Smooth muscle cell (in vitro differentiated cells): ENCODE data around the gene CHPF2. TPM values are rescaled to one million over a fixed set of nuclear protein-coding genes. Genes with fewer than 3 reads are reported as not detected.

ENCODE experiments used
- DNase-seq: peaks from one replicate; lab custom pipeline; 2025; ENCODE audit not compliant: unreplicated experiment; lab: John Stamatoyannopoulos, UW
- H2AFZ ChIP-seq: fragments of 200-600 bp; sonication (generic); 2 replicates; pipeline ENCODE4 v1.6.0; 2016; ENCODE audit warnings: antibody characterized with exemption, low read depth, mild to moderate bottlenecking
- H3F3A ChIP-seq: fragments of 200-600 bp; sonication (generic); 2 replicates; pipeline ENCODE4 v1.6.0; 2017; ENCODE audit warnings: antibody characterized with exemption, low read depth
- H3K27ac ChIP-seq: fragments of 200-600 bp; sonication (generic); 2 replicates; pipeline ENCODE4 v1.5.1; 2016; ENCODE audit warnings: low read depth, mild to moderate bottlenecking
- H3K27me3 ChIP-seq: fragments of 200-600 bp; sonication (generic); 2 replicates; pipeline ENCODE4 v1.6.1; 2016; ENCODE audit warnings: low read depth, mild to moderate bottlenecking
- H3K36me3 ChIP-seq: fragments of 200-600 bp; sonication (generic); 2 replicates; pipeline ENCODE4 v1.5.1; 2016; ENCODE audit warnings: low read depth
- H3K4me1 ChIP-seq: fragments of 200-600 bp; sonication (generic); 2 replicates; pipeline ENCODE4 v1.5.1; 2016; ENCODE audit warnings: low read depth
- H3K4me2 ChIP-seq: fragments of 200-600 bp; sonication (generic); 2 replicates; pipeline ENCODE4 v1.6.0; 2016; ENCODE audit warnings: mild to moderate bottlenecking
- H3K4me3 ChIP-seq: fragments of 200-600 bp; sonication (generic); 2 replicates; pipeline ENCODE4 v1.5.1; 2016; ENCODE audit warnings: mild to moderate bottlenecking
- H3K79me2 ChIP-seq: fragments of 200-600 bp; sonication (generic); 2 replicates; pipeline ENCODE4 v1.6.0; 2016; ENCODE audit warnings: low read depth, mild to moderate bottlenecking
- H3K9ac ChIP-seq: fragments of 200-600 bp; sonication (generic); 2 replicates; pipeline ENCODE4 v1.6.0; 2016; ENCODE audit warnings: low read depth
- H3K9me3 ChIP-seq: fragments of 200-600 bp; sonication (generic); replicated peaks from 2 replicates; pipeline ENCODE4 v1.5.1; 2016; ENCODE audit warnings: low read depth
- H4K20me1 ChIP-seq: fragments of 200-600 bp; sonication (generic); 2 replicates; pipeline ENCODE4 v1.6.0; 2016; ENCODE audit warnings: low read depth
- CTCF ChIP-seq: fragments of 200-600 bp; sonication (generic); IDR thresholded peaks from 2 replicates; pipeline ENCODE4 v1.5.1; 2017; ENCODE audit warnings: borderline replicate concordance, mild to moderate bottlenecking, antibody characterized with exemption; ENCODE audit not compliant: insufficient read depth, poor library complexity, severe bottlenecking
- WGBS: methylation state at CpG from one replicate; pipeline ENCODE4 v1.1.7; 2016; ENCODE audit warnings: low lambda C conversion rate; 5-methylcytosine and 5-hydroxymethylcytosine counted together
- polyA plus RNA-seq: library from polyadenylated mRNA; unstranded; fragments of >200 nt; fragmentation: Nextera tagmentation; extraction: Ambion mirVana; gene quantifications from 2 replicates; pipeline ENCODE4 v1.2.1, GENCODE V29; 2016
- total RNA-seq: library from RNA; depleted of rRNA; stranded (reverse); fragments of >200 nt; gene quantifications from 2 replicates; pipeline ENCODE4 v1.2.3, GENCODE V29; 2014

CHPF2 gene
- total and polyA plus RNA-seq, 2 experiments from 2014 or later: 42.3 to 70.8 TPM

DNA sequence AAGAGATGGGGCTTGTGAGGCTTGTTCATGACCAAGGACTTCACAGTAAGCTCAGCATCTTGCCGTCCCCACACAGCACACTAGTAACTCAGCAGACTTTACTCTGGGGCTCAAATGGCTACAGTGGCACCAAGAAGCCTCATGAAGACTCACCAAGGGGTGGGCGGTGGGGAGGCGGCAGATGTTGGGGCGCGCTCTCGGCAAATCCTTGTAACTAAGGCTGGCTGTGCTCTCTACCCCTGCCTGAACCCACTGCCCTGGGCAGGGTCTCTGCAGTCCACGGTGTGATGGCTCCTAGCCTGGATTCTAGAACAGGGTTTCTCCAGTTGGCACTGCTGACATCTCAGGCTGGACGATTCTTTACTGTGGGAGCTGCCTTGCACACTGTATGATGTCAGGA is 28.6 kb downstream of the CHPF2 start:
- H3K9ac ChIP-seq: no peak overlapping the region
- no peak for TF ChIP-seq CTCF
- no peaks in the 10 kb centered on the region for H4K20me1 ChIP-seq
- 94% methylated on average over 8 of the region's 8 CpGs for WGBS
- no peaks in the 10 kb centered on the region for H3K9me3 ChIP-seq
- H3K4me2 ChIP-seq: no peak overlapping the region
- no peaks in the 10 kb centered on the region for H3F3A ChIP-seq
- no peak for DNase-seq
- no peak overlapping the region for H3K27ac ChIP-seq
- H3K4me3 ChIP-seq: no peak overlapping the region
- H2AFZ ChIP-seq: no peak overlapping the region
- no peaks in the 10 kb centered on the region for H3K4me1 ChIP-seq
- no peaks in the 10 kb centered on the region for H3K36me3 ChIP-seq
- H3K79me2 ChIP-seq: no peaks in the 10 kb centered on the region
- peaks cover 9% of the 10 kb centered on the region for H3K27me3 ChIP-seq

DNA sequence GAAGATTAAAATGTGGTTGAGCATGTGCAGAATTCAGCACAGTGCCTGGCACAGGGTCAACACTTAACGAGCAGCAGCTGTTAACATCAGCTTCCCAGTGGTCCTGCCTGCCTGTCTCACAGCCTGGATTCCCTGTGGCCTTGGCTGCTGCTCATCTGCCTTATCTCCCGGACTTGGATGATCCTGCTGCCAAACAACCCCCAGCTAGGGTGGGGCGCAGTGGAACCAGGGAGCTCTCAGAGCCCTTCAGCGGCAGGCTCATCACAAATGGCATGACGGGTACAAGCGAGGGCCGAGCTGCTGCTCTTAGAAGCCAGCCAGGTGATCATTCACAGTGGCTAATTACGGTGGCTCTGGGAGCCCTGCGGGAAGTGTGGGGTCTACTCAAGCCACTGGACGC is 29.2 kb downstream of the CHPF2 start:
- H4K20me1 ChIP-seq: no peaks in the 10 kb centered on the region
- no peak overlapping the region for H3K9ac ChIP-seq
- no peaks in the 10 kb centered on the region for H3F3A ChIP-seq
- no peaks in the 10 kb centered on the region for H3K79me2 ChIP-seq
- no peak overlapping the region for H3K4me3 ChIP-seq
- H3K36me3 ChIP-seq: no peaks in the 10 kb centered on the region
- H3K4me2 ChIP-seq: no peak overlapping the region
- H2AFZ ChIP-seq: no peak overlapping the region
- H3K27me3 ChIP-seq: peaks cover 9% of the 10 kb centered on the region
- TF ChIP-seq CTCF: no peak
- WGBS: 77% methylated on average over 10 of the region's 10 CpGs
- DNase-seq: no peak
- no peak overlapping the region for H3K27ac ChIP-seq
- no peaks in the 10 kb centered on the region for H3K4me1 ChIP-seq
- H3K9me3 ChIP-seq: no peaks in the 10 kb centered on the region

DNA sequence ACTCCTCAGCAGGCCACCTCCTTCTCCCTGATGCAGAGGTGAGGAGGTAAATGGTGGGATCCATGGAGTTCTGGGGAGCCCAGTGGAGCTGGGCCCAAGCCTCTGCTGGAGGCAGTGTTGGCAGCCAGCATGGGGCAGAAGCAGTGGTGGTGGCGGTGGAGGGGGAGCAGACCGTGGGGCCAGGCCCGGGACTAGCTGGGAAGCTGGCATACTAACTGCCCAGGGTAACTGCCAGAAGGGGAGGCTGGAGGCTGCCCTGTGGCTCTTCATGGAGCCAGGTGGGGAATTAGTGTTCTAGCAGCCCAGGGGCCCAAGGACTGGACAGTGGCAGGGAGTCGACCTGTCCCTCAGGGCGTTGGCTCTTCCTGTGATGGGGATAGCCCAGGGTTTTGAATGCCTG is 32.3 kb downstream of the CHPF2 start:
- no peak for TF ChIP-seq CTCF
- Histone ChIP-seq H3K36me3 (no peaks in the 10 kb centered on the region), H3K9ac (no peak overlapping the region), H3F3A (no peaks in the 10 kb centered on the region), H3K79me2 (no peaks in the 10 kb centered on the region), H3K27me3 (peaks cover 6% of the 10 kb centered on the region), H3K9me3 (no peaks in the 10 kb centered on the region), H4K20me1 (no peaks in the 10 kb centered on the region), H3K4me2 (no peak overlapping the region), H3K27ac (no peak overlapping the region), H3K4me1 (no peaks in the 10 kb centered on the region), H2AFZ (no peak overlapping the region), H3K4me3 (no peak overlapping the region)
- 83% methylated on average over 5 of the region's 5 CpGs for WGBS
- no peak for DNase-seq

DNA sequence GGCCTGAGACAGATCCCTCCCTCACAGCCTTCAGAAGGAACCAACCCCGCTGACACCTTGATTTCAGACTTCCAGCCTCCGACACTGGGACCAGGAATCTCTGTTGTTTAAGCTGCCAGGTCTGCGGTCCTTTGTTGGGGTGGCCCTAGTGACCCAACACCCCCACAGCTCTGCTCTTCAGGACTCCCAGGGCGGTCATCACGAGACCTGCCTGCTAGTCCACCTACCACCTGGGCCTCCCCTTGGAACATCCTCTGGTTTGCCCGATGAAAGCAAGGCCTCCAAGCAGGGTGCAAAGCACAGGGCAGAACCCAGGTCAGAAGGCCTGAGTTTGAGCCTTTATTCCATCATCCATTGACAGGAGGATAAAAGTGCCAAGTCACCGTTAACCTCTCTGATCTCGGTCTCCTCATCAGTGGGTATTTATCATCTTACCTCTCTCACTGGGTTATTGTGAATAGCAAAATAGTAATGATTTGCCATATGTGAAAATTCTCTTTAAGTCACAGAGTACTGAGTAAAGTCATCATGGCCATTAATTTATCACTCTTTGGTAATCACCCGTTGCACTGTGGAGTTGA is 33.2 kb downstream of the CHPF2 start:
- Histone ChIP-seq H3F3A (no peaks in the 10 kb centered on the region), H3K36me3 (no peaks in the 10 kb centered on the region), H3K9ac (no peak overlapping the region), H2AFZ (no peak overlapping the region), H3K27ac (no peak overlapping the region), H3K27me3 (peaks cover 6% of the 10 kb centered on the region), H3K4me3 (no peak overlapping the region), H3K4me1 (no peaks in the 10 kb centered on the region), H3K79me2 (no peaks in the 10 kb centered on the region), H4K20me1 (no peaks in the 10 kb centered on the region), H3K4me2 (no peak overlapping the region), H3K9me3 (no peaks in the 10 kb centered on the region)
- no peak for DNase-seq
- WGBS: 93% methylated on average over 9 of the region's 9 CpGs
- TF ChIP-seq CTCF: no peak
